Epidermal melanocyte (primary cell): ENCODE results near the gene CDIPT.
"Not testable (repeated sequence)": the region's sequence is repeated elsewhere in the genome, so short reads cannot be mapped to it uniquely, and the experiment has no call there.

Source experiments
- DNase-seq: peaks from one replicate; pipeline ENCODE4 v3.0.0; 2011; ENCODE audit warnings: low spot score; ENCODE audit not compliant: insufficient read length

CDIPT gene

GRCh38 chr16:29862884-29863668, at the start of gene CDIPT:
TSS of gene CDIPT (minus strand) at chr16:29863226. CDS start at chr16:29862857, 369 bp downstream.
- DNase-seq, result peak; percentile 75

- DNase-seq, result no peak
Observed at GRCh38 chr16:29912087-29912486, 49.1 kb upstream of the CDIPT start.

- no peak for DNase-seq
Observed at GRCh38 chr16:29911676-29912010, 48.6 kb upstream of the CDIPT start.

GRCh38 chr16:29910819-29911675, 48.0 kb upstream of the CDIPT start:
- no peak for DNase-seq

- DNase-seq, result not testable (repeated sequence)
Observed at GRCh38 chr16:29909851-29910250, 46.8 kb upstream of the CDIPT start.

- DNase-seq, result no peak
Observed at GRCh38 chr16:29909391-29909790, 46.4 kb upstream of the CDIPT start.

GRCh38 chr16:29908719-29909220, 45.7 kb upstream of the CDIPT start:
- no peak for DNase-seq

GRCh38 chr16:29907973-29908372, 44.9 kb upstream of the CDIPT start:
- DNase-seq, result no peak

- DNase-seq, result no peak
Observed at GRCh38 chr16:29906520-29907244, 43.7 kb upstream of the CDIPT start.

- DNase-seq, result no peak
Observed at GRCh38 chr16:29905668-29906067, 42.6 kb upstream of the CDIPT start.

GRCh38 chr16:29904947-29905346, 41.9 kb upstream of the CDIPT start:
- DNase-seq, result no peak

- DNase-seq, result no peak
Observed at GRCh38 chr16:29903590-29903989, 40.6 kb upstream of the CDIPT start.

GRCh38 chr16:29901607-29901945, 38.5 kb upstream of the CDIPT start:
- no peak for DNase-seq

GRCh38 chr16:29900888-29901606, 38.0 kb upstream of the CDIPT start:
- DNase-seq, result no peak

GRCh38 chr16:29900102-29900887, 37.3 kb upstream of the CDIPT start, which contains the start of gene ASPHD1:
TSS of gene ASPHD1 (plus strand) at chr16:29900488. CDS start at chr16:29900972, 484 bp downstream.
- peak; percentile 72 for DNase-seq

- DNase-seq, result peak; percentile 49
Observed at GRCh38 chr16:29899516-29900101, 36.6 kb upstream of the CDIPT start, which contains the start of gene SEZ6L2. TSS of gene SEZ6L2 (minus strand) at chr16:29899550. CDS start at chr16:29899019, 531 bp downstream.

- DNase-seq, result no peak
Observed at GRCh38 chr16:29898804-29899515, 35.9 kb upstream of the CDIPT start.

GRCh38 chr16:29898135-29898803, 35.2 kb upstream of the CDIPT start:
- no peak for DNase-seq
